Jurkat, Clone E6-1 (cell line): ENCODE results near the gene CCDC86. TPM values are rescaled to one million over a fixed set of nuclear protein-coding genes. Genes with fewer than 3 reads are reported as not detected.
"Not testable (repeated sequence)": the region's sequence is repeated elsewhere in the genome, so short reads cannot be mapped to it uniquely, and the experiment has no call there.

Experiments used
- DNase-seq: peaks from one replicate; pipeline ENCODE4 v3.0.0-alpha.2; 2011; ENCODE audit warnings: low read depth, low spot score
- H3K4me3 ChIP-seq: 2 replicates; pipeline ENCODE4 v1.5.1; 2011; ENCODE audit warnings: mild to moderate bottlenecking, low read length, control low read depth, moderate library complexity
- polyA plus RNA-seq: library from polyadenylated mRNA; unstranded; fragments of >200 nt; gene quantifications from one replicate; pipeline ENCODE4 v1.2.1, GENCODE V29; 2012; ENCODE audit warnings: missing spikeins; ENCODE audit not compliant: insufficient read length, insufficient read depth

The CCDC86 gene, protein sequence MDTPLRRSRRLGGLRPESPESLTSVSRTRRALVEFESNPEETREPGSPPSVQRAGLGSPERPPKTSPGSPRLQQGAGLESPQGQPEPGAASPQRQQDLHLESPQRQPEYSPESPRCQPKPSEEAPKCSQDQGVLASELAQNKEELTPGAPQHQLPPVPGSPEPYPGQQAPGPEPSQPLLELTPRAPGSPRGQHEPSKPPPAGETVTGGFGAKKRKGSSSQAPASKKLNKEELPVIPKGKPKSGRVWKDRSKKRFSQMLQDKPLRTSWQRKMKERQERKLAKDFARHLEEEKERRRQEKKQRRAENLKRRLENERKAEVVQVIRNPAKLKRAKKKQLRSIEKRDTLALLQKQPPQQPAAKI
- 56.3 TPM for polyA plus RNA-seq

DNA sequence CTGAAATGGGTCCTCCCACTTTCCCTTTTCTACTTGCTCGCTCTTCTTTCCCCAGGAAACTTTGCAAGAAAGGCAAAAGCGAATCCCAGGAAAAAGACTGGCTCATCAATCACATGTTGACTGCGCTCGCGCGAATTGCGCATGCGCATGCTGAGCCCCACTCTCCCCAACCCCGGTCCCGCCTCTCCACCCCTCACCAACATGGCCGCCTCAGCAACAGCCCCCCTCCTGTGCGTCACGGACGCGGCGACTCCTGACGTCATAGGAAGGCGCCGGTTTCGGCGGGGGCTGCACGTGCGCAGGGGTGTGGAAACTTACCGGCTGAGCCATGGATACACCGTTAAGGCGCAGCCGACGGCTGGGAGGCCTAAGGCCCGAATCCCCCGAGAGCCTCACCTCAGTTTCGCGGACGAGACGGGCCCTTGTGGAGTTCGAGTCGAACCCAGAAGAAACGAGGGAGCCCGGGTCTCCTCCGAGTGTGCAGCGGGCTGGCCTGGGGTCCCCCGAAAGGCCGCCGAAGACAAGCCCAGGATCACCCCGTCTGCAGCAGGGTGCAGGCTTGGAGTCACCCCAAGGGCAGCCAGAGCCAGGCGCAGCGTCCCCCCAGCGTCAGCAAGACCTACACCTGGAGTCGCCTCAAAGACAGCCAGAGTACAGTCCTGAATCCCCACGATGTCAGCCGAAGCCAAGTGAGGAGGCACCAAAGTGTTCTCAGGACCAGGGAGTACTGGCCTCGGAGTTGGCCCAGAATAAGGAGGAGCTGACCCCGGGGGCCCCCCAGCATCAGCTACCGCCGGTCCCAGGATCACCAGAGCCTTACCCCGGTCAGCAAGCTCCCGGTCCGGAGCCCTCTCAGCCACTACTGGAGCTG lies at the start of gene CCDC86:
Gene CCDC86 (plus strand): TSS at position 317 of the 871 bp plus-strand sequence. CDS start 12 bp downstream, at position 329.
- H3K4me3 ChIP-seq = peak within 1 kb of the TSS; percentile 94
- DNase-seq = peak; percentile 95

DNA sequence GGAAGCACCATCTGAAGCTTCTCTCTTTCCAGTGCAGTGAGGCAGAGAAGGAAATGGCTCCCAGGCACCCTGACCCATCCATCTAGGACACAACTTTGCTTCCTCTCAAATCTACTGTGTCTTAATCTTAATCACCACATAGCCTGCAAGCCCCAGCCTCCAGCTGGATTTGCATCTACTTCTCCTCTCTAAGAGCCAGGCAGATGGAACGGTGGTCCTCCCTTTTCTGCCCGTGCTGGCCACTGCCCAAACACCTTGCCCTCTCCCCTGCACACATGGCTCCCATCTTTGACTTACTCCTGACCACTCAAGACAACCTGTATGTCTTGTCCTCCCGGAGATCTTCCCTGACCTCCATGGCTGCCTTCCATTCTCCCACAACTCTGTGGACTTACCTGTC lies 49.4 kb upstream of the CCDC86 start:
- no peak for DNase-seq
- no peak overlapping the region for H3K4me3 ChIP-seq

DNA sequence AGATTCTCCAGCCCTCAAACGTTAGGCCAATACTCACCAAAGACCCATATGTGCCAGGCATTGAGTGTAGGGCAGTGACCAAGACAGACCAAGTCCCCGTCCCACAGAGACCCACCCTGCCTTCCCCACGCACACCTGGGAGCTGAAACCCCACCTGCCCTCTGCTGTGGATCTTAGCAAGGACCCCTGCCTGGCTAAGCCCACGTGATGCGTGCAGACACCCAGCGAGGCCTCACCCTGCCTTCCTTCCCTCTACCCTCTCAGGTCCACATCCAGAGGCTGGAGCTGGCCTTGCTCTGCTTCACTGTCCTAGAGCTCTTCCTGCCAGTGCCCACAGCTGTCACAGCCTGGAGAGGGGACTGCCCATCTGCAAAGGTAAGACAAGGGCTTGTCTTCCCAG lies 46.6 kb upstream of the CCDC86 start:
- no peak for DNase-seq
- H3K4me3 ChIP-seq = no peak overlapping the region

DNA sequence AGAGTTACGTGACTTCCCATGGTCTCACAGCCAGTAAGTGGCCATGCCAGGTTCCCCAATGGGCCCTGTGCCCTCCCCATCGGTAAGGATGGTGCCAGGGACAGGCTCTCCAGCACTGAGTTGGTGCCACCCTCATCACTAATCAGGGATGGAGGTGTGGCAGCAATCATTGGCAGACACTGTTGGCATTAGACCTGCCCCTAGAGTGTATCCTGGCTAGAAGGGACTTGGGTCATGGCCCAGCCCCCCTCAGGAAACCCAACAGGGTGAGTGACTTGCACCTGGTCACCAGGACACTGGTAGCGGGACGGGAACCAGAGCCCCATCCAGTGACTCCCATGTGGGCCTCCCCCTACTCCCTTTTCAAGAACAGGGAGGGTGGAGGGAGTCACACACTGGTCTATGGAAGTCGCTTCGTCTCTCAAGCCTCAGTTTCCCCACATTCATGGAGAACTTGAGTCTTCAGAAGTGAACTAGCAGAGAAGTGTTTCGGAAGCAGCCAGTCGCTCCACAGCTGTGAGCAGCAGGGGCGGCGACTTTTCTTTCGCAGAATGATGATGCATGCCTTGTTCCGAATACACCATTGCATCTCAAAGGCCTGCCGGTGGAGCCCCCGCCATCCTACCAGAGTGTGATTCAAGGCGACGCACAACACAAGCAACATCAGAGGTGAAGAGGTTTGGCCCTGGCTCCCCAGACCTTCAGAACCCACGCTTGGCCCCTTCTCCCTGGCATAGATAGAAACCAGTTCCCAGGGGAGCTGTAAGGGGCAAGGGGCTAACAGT lies 43.9 kb upstream of the CCDC86 start:
- no peak for DNase-seq
- H3K4me3 ChIP-seq = no peak overlapping the region

DNA sequence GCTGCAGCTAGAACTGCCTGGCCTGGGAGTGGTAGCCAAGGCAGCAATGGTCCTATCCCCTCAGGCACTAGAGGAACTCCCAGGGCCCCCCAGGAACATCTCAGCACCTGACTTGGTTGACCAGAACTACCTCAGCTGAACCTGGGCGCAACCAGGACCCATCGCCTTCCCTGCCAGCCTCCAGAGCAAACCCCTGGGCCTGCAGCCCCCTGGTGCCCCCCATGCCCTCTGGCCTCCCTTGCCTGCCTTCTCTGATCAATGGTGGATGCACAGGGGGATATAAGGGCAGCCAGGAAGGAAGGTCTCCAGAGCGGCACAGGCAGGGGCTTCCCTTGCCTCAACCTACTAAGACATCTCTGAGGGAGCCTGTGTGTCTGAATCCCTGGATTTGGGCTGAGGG lies 43.3 kb upstream of the CCDC86 start:
- DNase-seq = no peak
- no peak overlapping the region for H3K4me3 ChIP-seq

DNA sequence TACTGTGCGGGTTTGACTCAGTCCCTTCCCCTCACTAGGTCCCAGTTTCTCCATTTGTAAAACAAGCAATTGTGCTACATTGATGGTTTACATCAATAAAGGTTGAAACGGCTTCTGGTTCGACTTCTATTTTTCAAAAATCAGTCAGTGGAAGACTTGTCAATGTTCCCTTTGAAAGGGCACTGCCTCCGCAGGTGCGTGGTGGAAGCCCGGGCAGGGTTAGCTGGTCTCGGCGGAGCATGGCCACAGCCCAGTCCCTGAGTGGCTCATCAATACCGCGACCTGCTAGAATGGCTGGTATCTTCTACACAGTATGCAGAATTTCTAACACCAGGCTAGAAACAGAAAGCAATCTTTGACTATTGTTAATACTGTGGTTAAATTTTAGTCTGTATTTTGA lies 40.7 kb upstream of the CCDC86 start:
- DNase-seq = no peak
- H3K4me3 ChIP-seq = no peak overlapping the region

DNA sequence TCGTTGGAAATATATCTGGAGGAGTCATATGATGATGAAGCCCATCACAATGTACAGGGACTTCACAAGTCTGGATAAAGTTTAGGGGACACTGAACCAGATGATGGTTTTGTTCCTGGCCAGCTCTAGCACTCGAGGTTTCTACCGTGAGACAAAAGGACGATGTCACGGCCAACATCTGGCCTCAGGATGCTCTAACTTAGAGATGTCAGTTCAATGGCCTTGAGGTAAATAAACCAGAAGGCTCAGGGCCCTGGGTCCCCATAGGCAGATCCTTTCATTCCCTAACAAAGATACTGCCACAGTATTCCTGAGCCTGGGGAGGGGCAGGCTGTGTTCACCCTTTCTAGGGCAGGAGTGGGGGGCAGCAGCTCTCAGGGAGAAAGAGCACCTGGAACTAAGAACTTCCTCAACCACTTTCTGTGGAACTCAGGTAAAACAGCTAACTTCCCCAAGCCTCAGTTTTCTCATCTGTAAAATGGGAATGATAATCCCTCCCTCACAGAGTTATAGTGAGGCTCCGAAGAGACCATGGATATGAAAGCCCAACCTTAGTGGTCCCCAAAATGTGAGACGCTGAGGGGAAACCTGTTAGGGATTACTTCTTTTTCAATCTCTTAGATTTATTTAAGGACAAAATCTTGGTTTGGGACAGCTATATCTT lies 38.5 kb upstream of the CCDC86 start:
- DNase-seq = no peak
- no peak overlapping the region for H3K4me3 ChIP-seq

DNA sequence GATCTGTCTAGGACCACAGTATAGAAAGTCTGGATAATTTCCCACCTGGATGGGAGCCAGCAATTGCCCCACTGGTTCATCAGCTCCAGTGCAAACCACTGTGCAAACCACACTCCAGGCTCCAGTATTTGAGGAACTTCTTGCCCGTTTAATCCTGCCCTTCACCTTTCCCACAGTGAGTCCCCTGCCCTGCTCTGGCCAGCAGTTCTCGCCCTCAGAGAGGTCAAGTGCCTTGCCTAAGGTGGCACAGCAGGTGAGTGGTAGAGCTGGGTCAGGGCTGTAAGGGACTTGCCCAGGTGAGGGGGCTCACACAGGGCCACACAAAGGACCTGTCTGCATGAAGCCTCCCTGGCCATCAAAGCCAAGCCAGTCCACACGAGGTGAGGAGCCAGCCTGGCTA lies 32.7 kb upstream of the CCDC86 start:
- H3K4me3 ChIP-seq = no peak overlapping the region
- no peak for DNase-seq

DNA sequence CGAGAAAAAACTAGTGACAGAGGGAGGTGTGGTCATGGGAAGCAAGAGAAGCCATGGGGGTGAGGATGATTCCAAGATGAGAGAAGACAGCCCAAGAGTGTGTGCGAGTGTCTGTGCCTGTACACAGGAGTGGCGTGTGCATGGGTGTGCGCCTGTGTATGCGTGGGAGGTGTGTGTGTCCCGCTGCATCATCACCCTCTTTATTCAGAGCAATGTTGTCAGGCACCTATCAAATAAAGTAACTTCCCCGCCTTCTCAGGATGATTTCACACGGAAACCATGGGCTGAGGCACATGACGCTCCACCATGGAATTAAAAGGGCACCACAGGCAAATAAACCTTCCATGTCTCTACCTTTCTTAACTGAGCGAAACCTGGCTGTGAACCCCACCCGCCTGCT lies 32.2 kb upstream of the CCDC86 start:
- no peak for DNase-seq
- no peak overlapping the region for H3K4me3 ChIP-seq

DNA sequence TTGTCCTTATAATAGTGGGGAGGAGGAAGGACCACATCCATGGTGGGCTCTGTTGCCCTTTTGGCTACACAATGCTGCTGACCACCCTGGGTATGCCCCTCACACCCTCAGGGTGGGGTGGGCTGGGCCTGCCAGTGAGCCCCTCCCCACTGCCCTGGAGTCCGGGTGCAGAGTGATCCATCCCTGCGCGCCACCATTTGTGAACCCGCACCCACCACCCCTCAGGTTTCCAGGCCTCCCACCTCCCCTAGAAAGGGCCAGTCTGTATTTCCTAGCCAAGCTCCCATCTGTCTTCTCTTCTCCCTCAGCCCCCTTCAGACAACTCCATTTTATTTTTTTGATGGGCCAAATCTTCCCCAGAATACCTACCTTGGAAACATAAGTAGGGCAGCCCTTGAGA lies 31.8 kb upstream of the CCDC86 start:
- no peak for DNase-seq
- H3K4me3 ChIP-seq = no peak overlapping the region

DNA sequence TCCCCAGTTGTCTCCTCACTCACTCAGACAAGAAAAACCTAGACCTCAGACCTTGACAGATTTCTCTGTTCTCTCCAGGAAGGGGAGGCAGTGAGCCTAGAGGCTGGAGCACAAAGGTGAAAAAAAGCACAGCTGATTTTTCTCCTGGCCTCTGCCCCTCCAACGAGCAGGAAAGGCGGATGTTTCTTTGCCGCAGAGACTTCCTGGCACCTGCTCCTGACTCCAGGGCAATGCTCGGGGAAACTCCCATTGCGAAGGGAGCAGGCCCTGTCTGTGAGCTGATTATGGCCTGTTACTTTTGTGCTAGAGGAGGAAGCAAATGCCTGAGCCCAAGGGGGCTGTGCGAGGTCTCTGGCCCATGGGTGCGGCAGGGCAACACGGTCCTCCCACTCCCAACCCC lies 31.3 kb upstream of the CCDC86 start:
- DNase-seq = peak; percentile 18
- H3K4me3 ChIP-seq = no peak overlapping the region

DNA sequence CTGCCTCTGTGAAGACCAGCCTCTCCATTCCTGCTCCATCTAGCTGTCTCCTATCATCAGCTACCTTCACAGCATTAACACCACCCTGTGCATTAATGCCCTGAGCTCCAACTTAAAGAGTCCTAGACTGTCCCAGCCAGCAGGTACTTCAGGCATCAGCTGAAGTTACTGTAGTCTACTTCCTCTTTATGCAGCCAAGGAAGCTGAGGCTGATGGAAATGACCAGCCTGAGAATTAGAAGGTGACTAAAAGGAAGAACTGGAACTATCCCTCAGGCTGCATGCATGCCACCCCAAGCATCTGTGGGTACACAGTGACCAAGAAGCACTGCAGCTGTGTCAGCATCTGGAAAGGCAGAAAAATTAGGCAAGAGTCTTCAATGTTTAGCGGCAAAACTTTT lies 28.6 kb upstream of the CCDC86 start:
- no peak for DNase-seq

DNA sequence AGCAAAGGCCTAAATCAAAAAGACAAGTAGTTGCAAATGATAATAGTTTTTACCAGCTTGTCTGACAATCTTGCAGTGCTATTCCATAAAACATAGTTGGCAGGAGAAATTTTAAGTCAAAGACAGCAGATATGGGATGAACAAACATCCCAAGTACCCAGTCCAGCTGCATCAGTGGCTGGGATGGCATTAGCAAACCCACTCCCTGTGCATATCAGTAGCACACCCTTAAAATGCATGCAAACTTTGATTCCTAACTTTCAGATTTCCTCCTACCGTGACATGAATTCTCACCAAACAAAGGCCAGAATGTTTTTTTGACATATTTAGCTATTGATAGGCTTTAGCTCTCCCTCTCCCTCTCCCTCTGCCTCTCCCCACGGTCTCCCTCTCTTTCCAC lies 27.8 kb upstream of the CCDC86 start:
- no peak overlapping the region for H3K4me3 ChIP-seq
- no peak for DNase-seq

More for the DNA sequence above, 28.6 kb upstream of the CCDC86 start:
- no peak overlapping the region for H3K4me3 ChIP-seq

DNA sequence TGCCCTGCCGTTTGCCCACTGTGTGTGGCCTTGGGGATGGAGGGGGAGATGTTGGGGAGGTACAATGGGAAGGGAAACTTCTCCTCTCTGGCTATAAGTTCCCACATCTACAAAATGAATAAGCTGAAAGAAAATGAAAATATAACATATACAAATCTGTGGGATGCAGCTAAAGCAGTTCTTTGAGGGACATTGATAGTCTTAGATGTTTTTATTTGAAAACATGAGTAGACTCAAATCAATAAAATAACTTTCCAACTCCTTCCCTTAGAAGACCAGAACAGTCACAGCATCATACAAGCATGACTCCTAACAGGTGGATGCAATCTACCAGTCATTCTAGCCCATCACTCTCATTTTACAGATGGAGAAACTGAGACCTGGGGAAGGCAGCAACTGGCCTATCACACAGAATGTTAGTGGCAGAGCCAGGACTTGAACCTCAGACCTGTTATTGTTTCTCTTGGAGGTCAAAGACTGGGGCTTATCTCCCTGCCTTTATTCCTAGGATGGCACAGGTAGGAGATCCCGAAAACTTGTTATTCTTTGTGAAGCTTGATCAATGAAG lies 25.2 kb upstream of the CCDC86 start:
- H3K4me3 ChIP-seq = no peak overlapping the region
- no peak for DNase-seq

DNA sequence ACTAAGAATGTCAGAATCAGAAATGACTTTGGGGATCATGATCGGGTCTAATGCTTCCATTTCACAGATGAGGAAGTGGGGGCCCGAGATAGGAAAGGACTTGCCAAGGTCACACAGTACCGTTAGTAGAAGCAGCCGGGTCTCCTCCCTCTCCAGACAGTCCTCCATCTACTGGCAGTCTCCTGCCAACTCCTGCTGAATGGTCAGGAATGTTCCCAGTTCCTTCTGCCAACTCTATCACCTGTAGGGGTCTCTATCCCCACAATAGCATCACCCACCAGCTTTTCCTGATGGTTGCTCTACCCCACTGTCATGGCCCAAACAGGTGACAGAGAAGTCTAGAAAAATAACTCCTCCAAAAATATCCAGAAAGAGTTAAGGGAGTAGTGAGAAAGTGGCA lies 23.9 kb upstream of the CCDC86 start:
- H3K4me3 ChIP-seq = no peak overlapping the region
- DNase-seq = no peak

DNA sequence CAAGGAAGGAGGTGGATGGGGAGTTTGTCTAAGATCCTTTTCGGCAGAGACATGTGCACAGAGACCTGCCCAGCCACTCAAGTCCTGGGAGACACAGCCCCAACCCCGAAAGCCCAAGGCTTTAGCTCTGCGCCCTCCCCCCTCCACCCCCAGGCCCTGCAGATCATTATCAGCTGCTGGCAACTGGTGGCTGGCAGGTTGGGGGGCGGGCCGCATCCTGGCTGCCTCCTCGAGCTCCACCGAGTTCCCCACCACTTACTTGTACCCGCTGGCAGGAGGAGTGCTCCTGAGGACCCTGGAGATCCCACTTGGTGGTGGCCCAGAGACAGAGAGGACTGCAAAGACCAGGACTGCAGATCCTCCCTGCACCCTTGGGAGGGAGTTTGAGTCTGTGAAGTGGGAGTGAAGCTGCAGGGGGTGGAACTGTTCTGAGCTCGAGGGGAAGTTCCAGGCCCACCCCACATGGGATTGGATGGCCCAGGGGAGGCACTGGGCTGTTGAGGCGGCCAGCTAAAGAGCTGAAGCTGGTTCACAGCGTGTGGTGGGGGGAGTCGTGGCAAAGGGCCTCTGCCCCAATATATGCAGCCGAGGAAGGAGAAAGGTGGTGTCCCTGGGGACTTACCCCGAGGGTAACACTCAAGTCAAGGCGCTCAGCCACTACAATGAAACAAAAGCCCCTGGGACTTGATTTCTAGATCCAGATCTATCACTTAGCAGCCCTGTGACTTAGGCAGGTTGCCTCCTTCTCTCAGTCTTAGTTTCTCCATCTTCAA lies 19.9 kb upstream of the CCDC86 start:
- no peak overlapping the region for H3K4me3 ChIP-seq
- DNase-seq = no peak

DNA sequence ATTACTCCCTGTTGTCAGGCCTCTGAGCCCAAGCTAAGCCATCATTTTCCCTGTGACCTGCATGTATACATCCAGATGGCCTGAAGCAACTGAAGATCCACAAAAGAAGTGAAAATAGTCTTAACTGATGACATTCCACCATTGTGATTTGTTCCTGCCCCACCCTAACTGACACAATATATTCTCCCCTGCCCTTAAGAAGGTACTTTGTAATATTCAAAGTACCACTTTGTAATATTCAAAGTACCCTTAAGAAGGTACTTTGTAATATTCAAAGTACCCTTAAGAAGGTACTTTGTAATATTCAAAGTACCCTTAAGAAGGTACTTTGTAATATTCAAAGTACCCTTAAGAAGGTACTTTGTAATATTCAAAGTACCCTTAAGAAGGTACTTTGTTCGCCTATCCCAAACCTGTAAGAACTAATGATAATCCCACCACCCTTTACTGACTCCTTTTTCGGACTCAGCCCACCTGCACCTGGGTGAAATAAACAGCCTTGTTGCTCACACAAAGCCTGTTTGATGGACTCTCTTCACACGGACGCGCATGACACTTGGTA lies 18.1 kb upstream of the CCDC86 start:
- not testable (repeated sequence) for DNase-seq, H3K4me3 ChIP-seq

DNA sequence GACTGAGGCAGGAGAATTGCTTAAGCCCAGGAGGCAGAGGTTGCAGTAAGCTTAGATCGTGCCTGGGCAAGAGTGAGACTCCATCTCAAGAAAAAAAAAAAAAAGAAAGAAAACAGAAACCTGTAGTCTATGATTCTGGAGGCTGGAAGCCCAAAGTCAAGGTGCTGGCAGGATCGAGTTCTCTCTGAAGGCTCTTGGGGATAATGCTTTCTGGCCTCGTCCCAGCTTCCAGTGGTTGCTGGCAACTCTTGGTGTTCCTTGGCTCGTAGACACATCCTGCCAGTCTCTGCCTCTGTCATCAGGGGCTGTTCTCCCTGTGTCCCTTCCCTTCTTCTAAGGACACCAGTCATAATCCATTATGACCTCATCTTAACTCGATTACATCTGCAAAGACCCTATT lies 16.8 kb upstream of the CCDC86 start:
- no peak for DNase-seq
- H3K4me3 ChIP-seq = no peak overlapping the region
